ENCODE measurements around the gene LPP. TPM values are rescaled to one million over a fixed set of nuclear protein-coding genes. Genes with fewer than 3 reads are reported as not detected.

Gene LPP
- total and polyA plus RNA-seq, 2 donors from 2014 or later = 6.7 to 233 TPM

DNA sequence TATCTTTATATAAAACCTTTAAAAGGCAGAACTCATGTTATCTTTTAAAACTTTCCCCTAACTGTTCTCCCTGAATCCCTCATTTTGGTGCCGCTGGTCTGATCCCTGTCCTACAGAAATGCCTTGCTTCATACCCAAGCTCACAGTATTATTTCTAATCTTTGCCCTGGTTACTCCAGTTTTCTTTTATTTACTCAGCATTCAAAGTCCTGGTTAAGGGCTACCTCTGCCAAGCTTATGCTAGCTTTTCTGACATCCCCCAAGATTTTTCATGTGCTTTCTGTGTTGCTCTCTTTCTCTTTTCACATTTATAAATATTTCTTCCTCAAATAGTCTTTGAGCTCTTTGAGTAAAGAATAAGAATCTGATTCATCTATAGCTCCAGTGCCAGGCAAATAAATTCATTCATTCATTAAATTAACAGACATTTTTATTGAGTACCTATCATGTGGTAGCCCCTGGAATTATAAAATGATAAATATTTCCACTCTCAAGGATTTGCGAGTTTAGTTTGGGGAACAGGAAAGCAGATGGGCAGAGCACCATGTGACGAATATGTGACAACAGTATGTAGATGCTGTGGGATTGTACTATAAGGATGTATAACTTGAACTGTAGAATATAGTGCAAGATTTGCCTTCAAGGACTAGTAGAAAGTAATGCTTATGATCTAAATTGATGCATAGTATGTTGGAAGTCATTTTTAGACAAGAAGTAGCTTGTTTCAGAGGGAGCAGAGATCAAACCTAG is 247.5 kb downstream of the LPP start:
- peaks cover 0 to 5% (median 0%) of the 10 kb centered on the region in 3 donors for H3K36me3 ChIP-seq (ENCODE audit: control insufficient read depth in 2 of 3, insufficient read depth in 3 of 3, low read length in 3 of 3)
- H3K9ac ChIP-seq (ENCODE audit: low read length in 3 of 3) = no peak overlapping the region
- TF ChIP-seq, protein P1, sequence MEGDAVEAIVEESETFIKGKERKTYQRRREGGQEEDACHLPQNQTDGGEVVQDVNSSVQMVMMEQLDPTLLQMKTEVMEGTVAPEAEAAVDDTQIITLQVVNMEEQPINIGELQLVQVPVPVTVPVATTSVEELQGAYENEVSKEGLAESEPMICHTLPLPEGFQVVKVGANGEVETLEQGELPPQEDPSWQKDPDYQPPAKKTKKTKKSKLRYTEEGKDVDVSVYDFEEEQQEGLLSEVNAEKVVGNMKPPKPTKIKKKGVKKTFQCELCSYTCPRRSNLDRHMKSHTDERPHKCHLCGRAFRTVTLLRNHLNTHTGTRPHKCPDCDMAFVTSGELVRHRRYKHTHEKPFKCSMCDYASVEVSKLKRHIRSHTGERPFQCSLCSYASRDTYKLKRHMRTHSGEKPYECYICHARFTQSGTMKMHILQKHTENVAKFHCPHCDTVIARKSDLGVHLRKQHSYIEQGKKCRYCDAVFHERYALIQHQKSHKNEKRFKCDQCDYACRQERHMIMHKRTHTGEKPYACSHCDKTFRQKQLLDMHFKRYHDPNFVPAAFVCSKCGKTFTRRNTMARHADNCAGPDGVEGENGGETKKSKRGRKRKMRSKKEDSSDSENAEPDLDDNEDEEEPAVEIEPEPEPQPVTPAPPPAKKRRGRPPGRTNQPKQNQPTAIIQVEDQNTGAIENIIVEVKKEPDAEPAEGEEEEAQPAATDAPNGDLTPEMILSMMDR (IDR thresholded peaks at IDR 0.05; ENCODE audit: borderline replicate concordance, extremely low read depth, insufficient read depth) = no peak
- no peaks in the 10 kb centered on the region for H3K27me3 ChIP-seq (ENCODE audit: control insufficient read depth, insufficient read depth, low read length)
- no peak overlapping the region for H3K4me3 ChIP-seq (ENCODE audit: low read length in 3 of 3)
- H3K4me1 ChIP-seq (ENCODE audit: control insufficient read depth in 2 of 3, insufficient read depth in 2 of 3, low read depth in 1 of 3, low read length in 3 of 3) = peaks cover 0 to 14% (median 10%) of the 10 kb centered on the region in 3 donors
- FAIRE-seq = no peak
- intact Hi-C loops (cut with DNase I) = no loop called here
- H3K9me3 ChIP-seq (ENCODE audit: control insufficient read depth in 2 of 3, insufficient read depth in 1 of 3, low read length in 3 of 3) = no peaks in the 10 kb centered on the region
- no peak overlapping the region for H3K27ac ChIP-seq (ENCODE audit: low read depth in 2 of 2, low read length in 2 of 2)
- DNase-seq = no peak

DNA sequence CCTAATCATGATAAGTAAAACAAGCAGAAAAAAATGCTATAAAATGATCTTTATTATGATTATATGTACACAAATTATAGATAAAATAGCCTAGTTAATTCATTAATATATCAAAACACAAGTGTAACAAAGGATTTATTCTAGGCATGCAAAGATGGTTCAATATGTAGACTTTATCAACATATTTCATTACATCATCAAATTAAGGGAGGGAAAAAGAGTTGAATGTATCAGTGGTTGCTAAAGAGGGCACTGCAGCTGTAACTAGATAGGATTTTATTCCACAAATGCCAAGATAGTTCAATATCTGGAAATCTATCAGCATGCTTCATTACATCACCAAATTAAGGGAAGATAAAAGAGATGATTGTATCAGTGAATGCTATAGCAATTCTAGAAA is 248.3 kb downstream of the LPP start:
- Histone ChIP-seq H3K9me3 (ENCODE audit: control insufficient read depth in 2 of 3, insufficient read depth in 1 of 3, low read length in 3 of 3) (no peaks in the 10 kb centered on the region), H3K9ac (ENCODE audit: low read length in 3 of 3) (no peak overlapping the region), H3K4me1 (ENCODE audit: control insufficient read depth in 2 of 3, insufficient read depth in 2 of 3, low read depth in 1 of 3, low read length in 3 of 3) (peaks cover 0 to 6% (median 6%) of the 10 kb centered on the region in 3 donors), H3K36me3 (ENCODE audit: control insufficient read depth in 2 of 3, insufficient read depth in 3 of 3, low read length in 3 of 3) (peaks cover 0 to 8% (median 2%) of the 10 kb centered on the region in 3 donors), H3K27ac (ENCODE audit: low read depth in 2 of 2, low read length in 2 of 2) (no peak overlapping the region), H3K27me3 (ENCODE audit: control insufficient read depth, insufficient read depth, low read length) (no peaks in the 10 kb centered on the region), H3K4me3 (ENCODE audit: low read length in 3 of 3) (no peak overlapping the region)
- intact Hi-C loops (cut with DNase I) = no loop called here
- FAIRE-seq = no peak
- DNase-seq = no peak
- TF ChIP-seq, protein P1 (IDR thresholded peaks at IDR 0.05; ENCODE audit: borderline replicate concordance, extremely low read depth, insufficient read depth) = no peak

DNA sequence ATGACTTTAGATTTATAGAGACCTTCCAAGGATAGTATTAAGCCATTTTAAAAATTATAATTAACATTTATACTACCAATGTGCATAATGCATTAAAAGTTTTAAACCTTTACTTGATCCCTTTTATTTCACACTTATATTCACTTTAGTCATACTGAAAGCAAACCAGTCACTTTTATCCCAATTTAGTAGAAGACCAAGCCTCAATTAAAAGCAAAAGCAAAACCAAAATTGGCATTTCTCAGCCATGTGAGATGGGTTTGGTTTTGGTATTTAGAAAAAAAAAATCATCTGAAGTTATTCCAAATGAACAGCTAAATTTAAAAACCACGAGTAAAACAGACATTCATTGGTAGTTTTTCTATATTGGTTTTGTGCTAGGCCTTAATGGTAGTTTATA is 249.4 kb downstream of the LPP start:
- Histone ChIP-seq H3K4me1 (ENCODE audit: control insufficient read depth in 2 of 3, insufficient read depth in 2 of 3, low read depth in 1 of 3, low read length in 3 of 3) (peaks cover 0 to 3% (median 0%) of the 10 kb centered on the region in 3 donors), H3K9ac (ENCODE audit: low read length in 3 of 3) (no peak overlapping the region), H3K36me3 (ENCODE audit: control insufficient read depth in 2 of 3, insufficient read depth in 3 of 3, low read length in 3 of 3) (peaks cover 0 to 8% (median 2%) of the 10 kb centered on the region in 3 donors), H3K27ac (ENCODE audit: low read depth in 2 of 2, low read length in 2 of 2) (no peak overlapping the region), H3K4me3 (ENCODE audit: low read length in 3 of 3) (no peak overlapping the region), H3K27me3 (ENCODE audit: control insufficient read depth, insufficient read depth, low read length) (no peaks in the 10 kb centered on the region), H3K9me3 (ENCODE audit: control insufficient read depth in 2 of 3, insufficient read depth in 1 of 3, low read length in 3 of 3) (no peaks in the 10 kb centered on the region)
- no peak for FAIRE-seq
- TF ChIP-seq, protein P1 (IDR thresholded peaks at IDR 0.05; ENCODE audit: borderline replicate concordance, extremely low read depth, insufficient read depth) = no peak
- intact Hi-C loops (cut with DNase I) = no loop called here
- DNase-seq = no peak

Data from kidney (tissue), 14 donors.